IPS-18c (cell line): Measurements from ENCODE around the gene CNTN5.

Experiments used
- H3K4me3 ChIP-seq: 2 replicates; pipeline ENCODE4 v1.7.0; 2013; ENCODE audit warnings: low read depth, mild to moderate bottlenecking, low read length, moderate library complexity; ENCODE audit not compliant: insufficient read depth
- H3K9me3 ChIP-seq: one replicate; pipeline ENCODE4 v1.6.1; 2013; ENCODE audit warnings: mild to moderate bottlenecking, low read length, moderate library complexity; ENCODE audit not compliant: control insufficient read depth, insufficient read depth

The CNTN5 gene

DNA sequence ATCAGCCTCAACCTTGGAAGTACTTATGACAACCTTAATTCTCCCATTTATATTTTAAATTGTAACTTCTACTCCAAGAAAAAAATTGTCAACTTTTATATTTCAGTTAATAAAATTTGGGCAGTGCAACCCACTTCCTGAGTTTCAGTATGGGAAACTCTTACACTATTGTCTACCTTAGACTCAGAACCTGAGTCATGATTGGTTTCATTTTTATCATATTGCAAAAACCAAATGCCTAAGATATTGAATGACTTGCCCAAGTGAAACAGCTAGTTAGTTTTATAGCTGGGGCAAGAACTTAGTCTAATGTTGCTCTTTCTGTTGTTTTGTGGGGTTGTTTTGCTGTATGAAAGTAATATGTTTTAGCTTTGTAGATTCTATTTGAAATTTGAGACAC is 1332.3 kb downstream of the CNTN5 start:
- H3K9me3 ChIP-seq, result no peaks in the 10 kb centered on the region

DNA sequence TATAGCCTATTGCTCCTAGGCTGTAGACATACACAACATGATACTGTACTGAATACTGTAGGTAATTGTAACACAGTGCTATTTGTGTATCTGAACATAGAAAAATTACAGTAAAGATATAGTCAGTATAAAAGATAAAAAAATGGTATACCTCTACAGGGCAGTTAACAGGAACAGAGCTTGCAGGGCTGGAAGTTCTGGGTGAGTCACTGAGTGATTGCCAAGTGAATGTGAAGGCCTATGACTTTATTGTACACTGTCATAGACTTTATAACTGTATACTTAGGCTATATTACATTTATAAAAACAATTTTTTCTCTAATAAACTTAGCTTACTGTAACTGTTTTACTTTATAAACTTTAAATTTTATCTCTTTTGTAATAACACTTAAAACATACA is 1334.0 kb downstream of the CNTN5 start:
- no peaks in the 10 kb centered on the region for H3K9me3 ChIP-seq
- no peak overlapping the region for H3K4me3 ChIP-seq

More for the DNA sequence above, 1332.3 kb downstream of the CNTN5 start:
- no peak overlapping the region for H3K4me3 ChIP-seq

DNA sequence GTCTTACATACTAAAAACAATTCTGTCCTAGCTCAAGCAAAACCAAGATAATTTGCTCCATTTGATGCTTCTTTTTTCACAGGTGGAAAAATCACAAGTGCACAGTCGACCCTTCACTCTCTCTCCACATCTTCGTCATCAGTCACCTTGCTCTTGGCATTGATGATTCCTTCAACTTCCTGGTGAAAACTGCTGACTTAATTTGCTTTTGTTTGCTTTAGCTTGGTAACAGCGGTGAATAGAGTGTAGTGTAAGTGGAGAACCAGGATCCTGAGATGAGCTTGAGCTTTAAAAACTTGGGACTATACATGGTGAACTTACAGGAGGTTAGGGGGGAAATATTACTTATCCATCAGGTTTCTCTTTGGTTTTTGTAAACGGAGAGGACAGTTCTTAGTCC is 1335.3 kb downstream of the CNTN5 start:
- H3K4me3 ChIP-seq, result no peak overlapping the region
- no peaks in the 10 kb centered on the region for H3K9me3 ChIP-seq

DNA sequence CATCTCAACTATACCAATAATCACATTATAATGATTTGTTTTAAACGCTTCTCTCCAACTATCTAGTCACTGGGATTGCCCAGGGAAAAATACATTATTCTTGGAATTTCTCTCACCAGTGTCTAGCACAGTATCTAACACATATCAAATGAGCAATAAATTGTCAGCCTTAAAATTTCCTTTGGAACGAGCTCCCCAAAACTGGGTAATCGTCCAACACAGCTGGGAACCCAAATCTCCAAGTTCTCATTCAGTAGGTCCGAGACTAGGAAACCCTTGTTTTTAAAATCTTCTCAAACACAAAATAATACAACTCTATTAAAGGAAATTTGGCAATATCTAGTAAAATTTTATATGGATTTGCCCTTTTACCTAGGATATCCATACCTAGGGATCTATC is 1338.5 kb downstream of the CNTN5 start:
- no peaks in the 10 kb centered on the region for H3K9me3 ChIP-seq
- H3K4me3 ChIP-seq, result no peak overlapping the region

DNA sequence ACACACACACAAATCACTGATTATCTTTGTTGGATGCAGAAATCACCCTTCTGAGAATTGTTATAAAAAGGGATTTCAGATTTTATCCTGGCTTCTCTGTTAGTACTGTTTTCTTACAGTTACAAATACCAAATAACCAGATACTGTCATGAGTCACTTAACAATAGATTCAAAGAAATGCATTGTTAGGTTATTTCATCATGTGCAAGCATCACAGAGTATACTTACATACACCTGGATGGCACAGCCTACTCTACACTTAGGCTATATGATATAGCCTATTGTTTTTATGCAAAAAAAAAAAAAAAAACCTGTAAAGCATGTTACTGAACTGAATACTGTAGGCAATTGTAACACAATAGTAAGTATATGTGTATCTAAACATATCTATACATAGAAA is 1347.1 kb downstream of the CNTN5 start:
- Histone ChIP-seq H3K4me3 (no peak overlapping the region), H3K9me3 (no peaks in the 10 kb centered on the region)

DNA sequence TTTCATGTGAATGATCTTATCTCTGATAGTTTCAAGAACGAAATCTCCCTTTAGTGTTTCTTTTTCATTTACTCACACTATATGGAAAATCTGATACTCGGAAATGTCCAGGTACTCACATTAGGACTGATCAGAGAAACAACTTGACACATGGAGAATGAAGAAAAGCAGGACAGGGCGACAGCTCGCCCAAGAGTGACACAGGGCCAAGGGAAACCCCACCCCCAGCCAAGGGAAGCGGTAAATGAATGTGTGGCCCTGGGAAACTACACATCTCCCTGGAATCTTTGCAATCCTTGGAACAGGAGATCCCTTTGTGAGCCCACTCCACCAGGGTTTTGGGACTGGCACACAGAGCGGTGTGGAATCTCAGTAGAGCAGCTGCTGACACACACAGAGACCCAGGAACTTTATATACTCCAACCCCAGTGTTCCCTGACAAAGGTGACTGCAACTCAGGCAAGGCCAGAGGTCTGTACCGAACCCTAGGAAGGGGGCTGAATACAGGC is 1362.7 kb downstream of the CNTN5 start:
- Histone ChIP-seq H3K4me3 (no peak overlapping the region), H3K9me3 (no peaks in the 10 kb centered on the region)

DNA sequence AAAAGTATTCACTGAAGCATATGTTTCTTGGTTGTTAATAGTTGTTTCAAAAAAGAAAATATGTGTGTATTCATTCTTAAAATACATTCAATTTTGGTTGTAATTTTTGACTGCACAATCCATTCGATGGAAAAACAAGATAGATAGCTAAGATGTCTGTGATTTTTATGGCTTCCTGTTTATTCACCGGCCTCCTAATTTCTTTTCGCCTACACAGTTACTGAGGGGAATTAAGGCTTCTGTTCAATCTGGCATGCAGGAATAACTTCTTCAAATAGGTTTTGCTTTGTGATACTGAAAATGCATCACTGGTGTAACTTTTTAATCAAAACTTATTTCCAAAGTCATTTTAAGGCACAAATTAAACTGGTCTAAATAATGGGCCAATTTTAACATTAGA is 1375.5 kb downstream of the CNTN5 start:
- Histone ChIP-seq H3K9me3 (no peaks in the 10 kb centered on the region), H3K4me3 (no peak overlapping the region)

DNA sequence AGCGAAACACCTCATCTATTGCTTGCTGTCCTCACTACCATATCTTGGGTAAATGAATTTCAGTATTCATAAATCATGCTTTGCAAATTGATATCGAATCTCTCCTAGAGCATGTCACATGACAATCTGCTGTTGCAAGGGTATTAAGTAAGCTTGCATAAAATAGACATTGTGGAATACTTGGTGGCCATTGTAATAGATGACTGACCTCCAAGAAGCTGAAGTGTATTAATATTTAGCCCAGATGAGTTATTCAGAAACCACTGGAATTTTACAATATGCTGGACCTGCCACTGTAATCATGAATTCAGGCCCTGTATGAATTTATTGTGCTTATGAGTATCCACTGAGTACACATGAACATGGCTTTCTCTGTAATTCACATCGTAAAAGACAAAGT is 1376.7 kb downstream of the CNTN5 start:
- Histone ChIP-seq H3K9me3 (no peaks in the 10 kb centered on the region), H3K4me3 (no peak overlapping the region)

DNA sequence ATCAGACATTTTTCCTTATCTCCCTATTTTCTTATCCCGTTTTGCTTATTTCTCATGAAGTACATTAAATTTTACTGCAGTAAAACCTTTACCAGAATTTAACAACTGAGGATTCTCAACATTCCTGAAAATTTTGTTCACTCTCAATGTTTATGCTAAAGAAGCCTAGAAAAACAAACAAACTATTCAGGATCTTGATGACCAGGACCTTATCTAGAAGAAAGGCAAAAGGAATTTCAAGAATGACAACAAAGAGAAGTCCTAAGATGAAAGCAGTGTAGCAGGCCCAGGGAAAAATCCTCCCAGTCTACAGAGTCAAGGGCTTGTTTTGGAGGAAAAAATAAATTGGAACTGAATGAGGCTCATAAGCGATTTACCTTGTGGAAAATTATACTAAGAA is 1383.1 kb downstream of the CNTN5 start:
- H3K9me3 ChIP-seq, result no peaks in the 10 kb centered on the region
- no peak overlapping the region for H3K4me3 ChIP-seq

DNA sequence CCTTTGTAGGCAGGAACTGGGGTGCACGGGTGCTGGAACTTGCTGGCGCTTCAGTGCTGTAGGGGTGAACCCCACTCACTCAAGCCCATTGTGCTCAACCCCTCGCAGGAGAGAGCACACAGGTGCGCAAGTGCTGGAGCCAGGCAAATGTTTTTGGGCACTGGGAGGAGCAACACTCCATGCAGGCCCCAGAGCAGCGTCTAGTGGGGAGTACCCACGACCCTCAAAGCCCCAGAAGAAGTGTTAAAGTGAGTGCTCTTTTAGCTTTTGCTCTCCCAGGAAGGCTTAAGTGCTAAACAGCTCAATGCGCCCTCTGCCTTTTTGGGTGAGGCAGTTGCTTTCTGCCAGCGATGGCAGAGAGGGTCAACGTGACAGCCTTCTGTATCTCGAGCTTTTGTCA is 1384.2 kb downstream of the CNTN5 start:
- H3K9me3 ChIP-seq, result no peaks in the 10 kb centered on the region
- no peak overlapping the region for H3K4me3 ChIP-seq
